Measurements from ENCODE around the gene TAC1. TPM values are rescaled to one million over a fixed set of nuclear protein-coding genes. Genes with fewer than 3 reads are reported as not detected.

Gene TAC1
- total RNA-seq, result 10 to 100 TPM in 1 of 9 donors, 1 to 10 TPM in 7, not detected in 1; 1.3 to 12.0 (median 4.2) TPM
- 1 to 10 TPM; 1.4 to 5.0 (median 4.3) TPM for polyA plus RNA-seq
- long read RNA-seq, donor 1, result 0 reads
- long read RNA-seq, donor 2, result 0 reads
- long read RNA-seq, donor 3, result 0 reads
- long read RNA-seq, donor 4, result 0 reads
- long read RNA-seq, donor 5, result 0 reads
- long read RNA-seq, donor 6, partial matches to known transcripts, result 0 of 4 reads
- long read RNA-seq, donor 6, other reads (novel, unspliced or antisense), result 1 of 4 reads
- long read RNA-seq, donor 7, result 0 reads
- long read RNA-seq, donor 8, result 0 reads
- long read RNA-seq, donor 9, result 0 reads
- long read RNA-seq, donor 10, result 0 reads

GRCh38 chr7:97731736-97732564 is at the start of gene TAC1:
TSS of gene TAC1 (plus strand) at chr7:97732086. CDS start at chr7:97732613, 527 bp downstream.
- TF ChIP-seq POLR2A (IDR thresholded peaks at IDR 0.05), result no peak
- no peaks in the 10 kb centered on the region for H3K9me3 ChIP-seq (replicated peaks in 1 of 3)
- no peak within 1 kb of the TSS for H3K27ac ChIP-seq
- peaks cover 0 to 6% of the 10 kb centered on the region in 2 donors for H3K4me1 ChIP-seq (replicated peaks in 1 of 2)
- H3K27me3 ChIP-seq, result peaks cover 52% of the 10 kb centered on the region
- 3 to 6% (median 4%) methylated on average over 29 to 57 of the region's 57 CpGs for WGBS, 4 donors
- no peak for DNase-seq
- H3K36me3 ChIP-seq (replicated peaks in 1 of 2), result no peaks in the 10 kb centered on the region
- peak within 1 kb of the TSS in 1 of 4 donors; percentile 26 for H3K4me3 ChIP-seq
- intact Hi-C loops (cut with DNase I), result no loop called here

DNA sequence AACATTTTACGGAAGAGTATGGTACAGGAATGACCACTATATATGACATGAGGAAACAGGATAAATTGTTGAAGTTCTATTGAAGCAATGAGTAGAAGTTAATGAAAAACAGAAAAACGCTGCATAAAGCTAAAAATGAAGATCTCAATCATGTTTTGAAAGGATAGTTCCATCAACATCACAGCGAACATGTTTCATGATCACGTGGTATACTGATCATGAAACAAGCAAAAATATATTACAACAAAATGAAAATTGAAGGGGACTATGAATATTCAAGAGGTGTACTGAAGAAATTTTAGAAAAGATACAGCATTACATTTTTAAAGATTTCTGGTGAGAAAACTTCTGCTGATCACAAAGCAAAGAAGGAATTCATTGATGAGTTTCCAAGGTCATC is 45.9 kb upstream of the TAC1 start:
- no peaks in the 10 kb centered on the region for H3K36me3 ChIP-seq (replicated peaks in 1 of 2)
- no peak for TF ChIP-seq POLR2A (IDR thresholded peaks at IDR 0.05)
- TF ChIP-seq, protein P1, sequence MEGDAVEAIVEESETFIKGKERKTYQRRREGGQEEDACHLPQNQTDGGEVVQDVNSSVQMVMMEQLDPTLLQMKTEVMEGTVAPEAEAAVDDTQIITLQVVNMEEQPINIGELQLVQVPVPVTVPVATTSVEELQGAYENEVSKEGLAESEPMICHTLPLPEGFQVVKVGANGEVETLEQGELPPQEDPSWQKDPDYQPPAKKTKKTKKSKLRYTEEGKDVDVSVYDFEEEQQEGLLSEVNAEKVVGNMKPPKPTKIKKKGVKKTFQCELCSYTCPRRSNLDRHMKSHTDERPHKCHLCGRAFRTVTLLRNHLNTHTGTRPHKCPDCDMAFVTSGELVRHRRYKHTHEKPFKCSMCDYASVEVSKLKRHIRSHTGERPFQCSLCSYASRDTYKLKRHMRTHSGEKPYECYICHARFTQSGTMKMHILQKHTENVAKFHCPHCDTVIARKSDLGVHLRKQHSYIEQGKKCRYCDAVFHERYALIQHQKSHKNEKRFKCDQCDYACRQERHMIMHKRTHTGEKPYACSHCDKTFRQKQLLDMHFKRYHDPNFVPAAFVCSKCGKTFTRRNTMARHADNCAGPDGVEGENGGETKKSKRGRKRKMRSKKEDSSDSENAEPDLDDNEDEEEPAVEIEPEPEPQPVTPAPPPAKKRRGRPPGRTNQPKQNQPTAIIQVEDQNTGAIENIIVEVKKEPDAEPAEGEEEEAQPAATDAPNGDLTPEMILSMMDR (IDR thresholded peaks at IDR 0.05), result no peak
- H3K4me3 ChIP-seq, result no peak overlapping the region
- H3K4me1 ChIP-seq (replicated peaks in 1 of 2), result no peaks in the 10 kb centered on the region
- intact Hi-C loops (cut with DNase I), result no loop called here
- no peaks in the 10 kb centered on the region for H3K27me3 ChIP-seq
- H3K27ac ChIP-seq, result no peak overlapping the region
- no peaks in the 10 kb centered on the region for H3K9me3 ChIP-seq (replicated peaks in 1 of 3)
- 60 to 78% (median 73%) methylated on average over 4 of the region's 4 CpGs for WGBS, 4 donors
- DNase-seq, result no peak

DNA sequence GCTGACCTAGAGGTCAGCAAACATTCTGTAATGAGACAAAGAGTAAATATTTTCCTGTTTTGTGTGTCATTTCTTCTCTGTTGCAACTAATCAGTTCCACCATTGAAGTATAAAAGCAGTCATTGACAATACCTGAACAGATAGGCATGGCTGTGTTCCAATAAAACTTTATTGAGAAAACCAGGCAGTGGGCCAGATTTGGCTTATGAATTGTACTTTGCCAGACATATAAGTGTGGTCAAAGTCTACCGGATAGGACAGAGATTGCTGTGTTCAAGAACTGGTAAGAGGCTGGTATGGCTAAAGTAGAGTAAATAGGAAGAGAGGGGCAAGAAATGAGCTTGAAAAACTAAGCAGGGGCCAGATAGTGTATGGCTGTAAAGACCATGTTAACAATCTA is 38.3 kb upstream of the TAC1 start:
- H3K4me1 ChIP-seq (replicated peaks in 1 of 2), result no peaks in the 10 kb centered on the region
- no peak overlapping the region for H3K4me3 ChIP-seq
- H3K9me3 ChIP-seq (replicated peaks in 1 of 3), result no peaks in the 10 kb centered on the region
- DNase-seq, result no peak
- no peak overlapping the region for H3K27ac ChIP-seq
- TF ChIP-seq, protein P1 (IDR thresholded peaks at IDR 0.05), result no peak
- TF ChIP-seq POLR2A (IDR thresholded peaks at IDR 0.05), result no peak
- 65 to 96% (median 80%) methylated on average over 1 of the region's 1 CpG for WGBS, 4 donors
- no peaks in the 10 kb centered on the region for H3K36me3 ChIP-seq (replicated peaks in 1 of 2)
- no peaks in the 10 kb centered on the region for H3K27me3 ChIP-seq
- intact Hi-C loops (cut with DNase I), result no loop called here

- DNase-seq, result no peak
- Histone ChIP-seq H3K9me3 (replicated peaks in 1 of 3) (no peaks in the 10 kb centered on the region), H3K27me3 (no peaks in the 10 kb centered on the region), H3K27ac (no peak overlapping the region), H3K36me3 (replicated peaks in 1 of 2) (no peaks in the 10 kb centered on the region), H3K4me1 (replicated peaks in 1 of 2) (no peaks in the 10 kb centered on the region), H3K4me3 (no peak overlapping the region)
- intact Hi-C loops (cut with DNase I), result no loop called here
- WGBS, 4 donors, result 84 to 92% (median 86%) methylated on average over 2 of the region's 2 CpGs
- TF ChIP-seq, protein P1 (IDR thresholded peaks at IDR 0.05), result no peak
- TF ChIP-seq POLR2A (IDR thresholded peaks at IDR 0.05), result no peak
Measured at GRCh38 chr7:97694355-97694754, 37.5 kb upstream of the TAC1 start.

Data from adrenal gland (tissue), 19 donors.